Activated naive CD4-positive, alpha-beta T cell treated with anti-CD3 and anti-CD28 coated beads, Interleukin-2, amount 10 ng/mL, durations not matched to agents 7 days and 5 days (primary cell): ENCODE measurements around the gene RDH13.
"Not testable (repeated sequence)": the region's sequence is repeated elsewhere in the genome, so short reads cannot be mapped to it uniquely, and the experiment has no call there.

ENCODE experiments used
- CTCF ChIA-PET: fragments of 350-600 bp; sonication (Branson Sonifier 250); formaldehyde crosslinking; loops from one replicate; lab custom pipeline; 2021; ENCODE audit warnings: antibody characterized with exemption; lab: Charles Lee
- DNase-seq: peaks from one replicate; pipeline ENCODE4 v3.0.0-alpha.2; 2020
- H3K27ac Mint-ChIP-seq: one replicate; pipeline ENCODE4 v1.8.0; 2021; ENCODE audit warnings: mild to moderate bottlenecking, moderate library complexity, mixed read lengths
- H3K27me3 Mint-ChIP-seq: one replicate; pipeline ENCODE4 v1.8.0; 2021; ENCODE audit warnings: mild to moderate bottlenecking, mixed read lengths
- H3K36me3 Mint-ChIP-seq: one replicate; pipeline ENCODE4 v1.8.0; 2021; ENCODE audit warnings: mixed read lengths
- H3K4me1 Mint-ChIP-seq: one replicate; pipeline ENCODE4 v1.8.0; 2021; ENCODE audit warnings: mixed read lengths
- H3K4me3 Mint-ChIP-seq: one replicate; pipeline ENCODE4 v1.8.0; 2021; ENCODE audit warnings: mild to moderate bottlenecking, moderate library complexity, mixed read lengths
- H3K9me3 Mint-ChIP-seq: one replicate; pipeline ENCODE4 v1.8.0; 2021; ENCODE audit warnings: mixed read lengths

The RDH13 gene, protein sequence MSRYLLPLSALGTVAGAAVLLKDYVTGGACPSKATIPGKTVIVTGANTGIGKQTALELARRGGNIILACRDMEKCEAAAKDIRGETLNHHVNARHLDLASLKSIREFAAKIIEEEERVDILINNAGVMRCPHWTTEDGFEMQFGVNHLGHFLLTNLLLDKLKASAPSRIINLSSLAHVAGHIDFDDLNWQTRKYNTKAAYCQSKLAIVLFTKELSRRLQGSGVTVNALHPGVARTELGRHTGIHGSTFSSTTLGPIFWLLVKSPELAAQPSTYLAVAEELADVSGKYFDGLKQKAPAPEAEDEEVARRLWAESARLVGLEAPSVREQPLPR

DNA sequence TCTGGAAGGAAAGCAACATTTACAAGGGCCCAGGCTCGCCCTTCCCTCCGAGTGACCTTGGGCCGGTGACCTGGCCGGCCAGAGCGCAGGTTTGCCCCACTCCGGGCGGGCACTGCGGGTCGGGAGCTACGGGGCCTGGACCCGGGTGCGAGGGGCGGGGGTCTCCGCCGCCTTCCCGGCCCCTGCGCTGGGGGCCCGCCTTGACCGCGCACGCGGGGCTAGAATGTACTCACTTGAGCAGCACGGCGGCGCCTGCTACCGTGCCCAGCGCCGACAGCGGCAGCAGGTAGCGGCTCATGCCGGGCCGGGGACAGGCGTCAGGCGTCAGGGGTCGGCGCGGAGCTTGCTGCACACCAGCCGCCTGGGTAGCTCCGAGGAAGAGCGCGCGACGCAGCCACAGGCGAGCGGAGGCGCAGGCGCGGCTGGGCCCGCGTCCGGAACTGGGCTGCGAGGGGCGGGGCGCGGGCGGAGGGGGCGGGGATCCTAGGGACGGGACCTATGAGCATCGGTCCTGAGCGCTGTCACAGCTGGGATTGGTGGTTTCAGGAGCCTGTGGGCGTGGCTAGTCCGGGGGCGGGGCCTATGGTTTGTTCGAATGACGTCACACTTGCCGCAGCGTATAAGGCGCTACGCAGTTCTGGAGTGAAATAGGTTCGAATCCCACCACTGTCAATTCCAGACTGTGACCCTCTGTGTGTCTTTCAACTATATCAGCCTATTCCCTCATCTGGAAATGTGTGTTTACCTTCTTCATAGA lies at the start of gene RDH13:
Gene RDH13 (minus strand): TSS at position 414 of the 757 bp plus-strand sequence. CDS start 116 bp downstream, at position 298.
- peak within 1 kb of the TSS; percentile 88 for H3K27ac Mint-ChIP-seq
- peaks cover 36% of the 10 kb centered on the region for H3K27me3 Mint-ChIP-seq
- H3K9me3 Mint-ChIP-seq, result peaks cover 2% of the 10 kb centered on the region
- CTCF ChIA-PET, result interaction anchor here (1.5 kb wide), 1 partner anchor 182 kb away, joined by 3 read pairs; no protein-coding TSS in a partner anchor
- H3K36me3 Mint-ChIP-seq, result peaks cover 13% of the 10 kb centered on the region
- H3K4me3 Mint-ChIP-seq, result peak within 1 kb of the TSS; percentile 83
- DNase-seq, result peak; percentile 99
- H3K4me1 Mint-ChIP-seq, result peaks cover 28% of the 10 kb centered on the region

DNA sequence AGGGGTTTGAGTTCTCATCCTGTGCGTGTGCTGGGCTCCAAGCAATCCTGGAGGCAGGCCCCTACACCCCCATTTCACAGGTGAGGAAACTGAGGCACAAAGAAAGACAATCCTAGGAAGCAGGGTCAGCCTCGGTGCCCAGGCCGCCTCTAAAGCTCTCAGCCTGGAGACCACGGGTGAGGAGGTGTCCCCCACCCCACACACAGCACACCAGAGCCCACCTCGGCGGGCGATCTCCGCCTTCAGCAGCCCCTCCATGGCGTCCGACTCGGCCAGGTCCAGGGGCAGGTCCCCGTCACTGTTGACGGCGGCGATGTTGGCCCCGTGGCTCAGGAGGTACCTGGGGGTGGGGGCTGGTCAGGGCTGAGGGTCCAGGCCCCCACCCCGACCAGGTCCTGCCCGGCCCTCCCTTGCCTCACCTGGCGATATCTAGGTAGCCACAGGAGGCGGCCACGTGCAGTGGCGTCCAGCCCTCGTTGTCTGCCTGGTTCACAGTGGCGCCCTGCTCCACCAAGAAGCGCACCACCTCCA lies 49.4 kb upstream of the RDH13 start:
- Mint-ChIP-seq H3K9me3 (no peaks in the 10 kb centered on the region), H3K27me3 (no peaks in the 10 kb centered on the region), H3K4me3 (no peak overlapping the region), H3K4me1 (peaks cover 26% of the 10 kb centered on the region), H3K36me3 (peaks cover 34% of the 10 kb centered on the region), H3K27ac (no peak overlapping the region)
- no peak for DNase-seq
- CTCF ChIA-PET, result no interaction called here

DNA sequence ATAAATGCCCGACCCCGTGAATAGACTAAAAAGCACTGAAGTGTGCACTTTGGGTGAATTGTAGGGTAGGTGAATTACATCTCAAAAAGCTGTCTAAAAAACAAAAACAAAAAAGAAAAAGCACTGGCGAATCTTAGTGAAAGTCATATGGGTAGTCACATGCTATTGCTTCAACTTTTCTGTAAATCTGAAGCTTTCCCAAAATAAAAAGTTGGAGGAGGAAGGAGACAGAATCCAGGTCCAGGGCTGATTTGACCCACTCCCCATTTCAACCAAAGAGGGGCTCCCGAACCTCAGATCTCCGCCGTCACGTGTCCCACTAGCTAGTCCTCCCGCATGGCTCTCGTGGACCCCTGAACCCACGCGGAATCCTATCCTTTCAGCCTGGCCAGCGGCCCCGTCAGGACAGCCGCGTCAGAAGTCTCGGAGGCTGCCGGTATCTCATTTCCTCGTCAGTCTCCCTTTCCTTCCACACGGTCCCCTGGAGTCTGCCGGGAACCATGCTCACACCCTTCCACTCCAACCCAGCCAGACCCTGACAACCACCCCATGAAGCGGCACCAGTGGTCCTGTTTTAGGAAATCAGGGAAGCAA lies 48.4 kb upstream of the RDH13 start:
- no peak for DNase-seq
- peaks cover 35% of the 10 kb centered on the region for H3K36me3 Mint-ChIP-seq
- CTCF ChIA-PET, result interaction anchor here (0.6 kb wide), 1 partner anchor 23 kb away, joined by 3 read pairs; no protein-coding TSS in a partner anchor
- no peaks in the 10 kb centered on the region for H3K9me3 Mint-ChIP-seq
- peaks cover 25% of the 10 kb centered on the region for H3K4me1 Mint-ChIP-seq
- no peak overlapping the region for H3K4me3 Mint-ChIP-seq
- H3K27me3 Mint-ChIP-seq, result no peaks in the 10 kb centered on the region
- no peak overlapping the region for H3K27ac Mint-ChIP-seq

DNA sequence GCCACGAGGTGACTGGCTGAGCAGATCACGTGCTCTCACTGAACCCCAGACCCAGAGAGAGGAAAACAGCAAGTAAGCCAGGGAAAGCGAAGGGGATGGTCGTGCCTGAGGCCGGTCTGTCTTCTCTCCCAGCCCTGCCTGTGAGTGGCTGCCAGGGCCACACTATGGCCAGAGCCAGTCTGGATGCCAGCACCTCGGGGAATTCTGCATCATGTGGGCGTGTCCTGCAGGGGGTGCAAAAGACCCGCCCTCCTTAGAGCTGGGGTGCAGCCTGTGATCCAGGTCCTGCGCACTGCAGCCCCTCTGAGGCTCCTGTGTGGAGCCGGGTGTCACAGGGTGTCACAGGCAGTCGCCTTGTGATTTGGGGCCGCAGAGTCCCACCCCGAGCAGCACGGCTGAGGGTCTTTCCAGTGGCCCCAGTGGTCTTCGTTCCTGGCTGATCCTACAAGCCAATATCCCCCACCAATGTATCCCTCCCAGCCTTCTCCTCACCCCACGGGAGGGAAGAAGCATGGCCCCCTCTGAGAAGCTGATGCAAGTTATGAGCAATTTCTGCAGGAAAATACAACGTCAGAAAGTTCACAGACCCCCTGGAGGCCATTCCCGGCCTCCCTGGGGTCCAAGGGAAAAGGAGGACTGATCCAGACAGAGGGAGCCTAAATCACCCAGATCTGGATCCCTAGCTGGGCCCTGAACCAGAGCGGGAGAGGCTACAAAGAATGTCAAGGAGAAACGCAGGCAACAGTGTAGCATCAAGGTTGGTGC lies 46.8 kb upstream of the RDH13 start:
- Mint-ChIP-seq H3K27me3 (no peaks in the 10 kb centered on the region), H3K4me3 (no peak overlapping the region), H3K36me3 (peaks cover 34% of the 10 kb centered on the region)

DNA sequence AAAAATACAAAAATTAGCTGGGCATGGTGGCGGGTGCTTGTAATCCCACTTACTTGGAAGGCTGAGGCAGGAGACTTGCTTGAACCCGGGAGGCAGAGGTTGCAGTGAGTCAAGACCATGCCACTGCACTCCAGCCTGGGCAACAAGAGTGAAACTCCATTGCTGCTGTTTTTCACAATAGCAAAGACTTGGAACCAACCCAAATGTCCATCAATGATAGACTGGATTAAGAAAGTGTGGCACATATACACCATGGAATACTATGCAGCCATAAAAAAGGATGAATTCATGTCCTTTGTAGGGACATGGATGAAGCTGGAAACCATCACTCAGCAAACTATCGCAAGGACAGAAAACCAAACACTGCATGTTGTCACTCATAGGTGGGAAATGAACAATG lies 44.3 kb upstream of the RDH13 start:
- H3K9me3 Mint-ChIP-seq, H3K4me3 Mint-ChIP-seq, DNase-seq, H3K27me3 Mint-ChIP-seq, H3K27ac Mint-ChIP-seq, H3K4me1 Mint-ChIP-seq: not testable (repeated sequence)
- H3K36me3 Mint-ChIP-seq, result peaks cover 47% of the 10 kb centered on the region
- CTCF ChIA-PET, result interaction anchor here (0.6 to 2.0 kb wide), 2 partner anchors 18 to 511 kb away, joined by 3 to 8 read pairs; no protein-coding TSS in a partner anchor

More for the DNA sequence above, 46.8 kb upstream of the RDH13 start:
- CTCF ChIA-PET, result no interaction called here
- Mint-ChIP-seq H3K27ac (no peak overlapping the region), H3K4me1 (peaks cover 9% of the 10 kb centered on the region), H3K9me3 (no peaks in the 10 kb centered on the region)
- DNase-seq, result no peak

DNA sequence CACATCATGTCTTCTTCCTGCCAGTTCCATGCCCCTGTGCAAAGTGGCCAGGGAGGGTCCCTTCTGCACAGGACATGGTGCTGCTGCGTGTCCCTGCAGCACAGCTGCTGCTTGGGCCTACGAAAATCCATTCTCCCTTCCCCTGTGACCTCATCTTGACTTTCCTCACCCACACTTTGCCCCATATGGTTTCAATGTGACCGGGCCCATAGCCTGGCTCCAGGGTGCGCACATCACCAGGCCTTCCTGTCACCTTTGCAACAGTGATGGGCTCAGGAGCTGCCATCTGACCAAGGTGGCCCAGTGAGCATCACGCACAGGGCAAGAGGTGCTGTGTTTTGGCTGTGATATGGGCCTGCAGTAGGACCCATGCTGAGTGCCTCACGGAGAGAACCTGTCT lies 43.6 kb upstream of the RDH13 start:
- no peaks in the 10 kb centered on the region for H3K4me1 Mint-ChIP-seq
- CTCF ChIA-PET, result interaction anchor here (0.6 to 2.0 kb wide), 2 partner anchors 18 to 35 kb away, joined by 3 to 8 read pairs; no protein-coding TSS in a partner anchor
- H3K27ac Mint-ChIP-seq, result no peak overlapping the region
- peaks cover 3% of the 10 kb centered on the region for H3K9me3 Mint-ChIP-seq
- no peak for DNase-seq
- H3K4me3 Mint-ChIP-seq, result no peak overlapping the region
- H3K36me3 Mint-ChIP-seq, result peaks cover 51% of the 10 kb centered on the region
- H3K27me3 Mint-ChIP-seq, result no peaks in the 10 kb centered on the region

DNA sequence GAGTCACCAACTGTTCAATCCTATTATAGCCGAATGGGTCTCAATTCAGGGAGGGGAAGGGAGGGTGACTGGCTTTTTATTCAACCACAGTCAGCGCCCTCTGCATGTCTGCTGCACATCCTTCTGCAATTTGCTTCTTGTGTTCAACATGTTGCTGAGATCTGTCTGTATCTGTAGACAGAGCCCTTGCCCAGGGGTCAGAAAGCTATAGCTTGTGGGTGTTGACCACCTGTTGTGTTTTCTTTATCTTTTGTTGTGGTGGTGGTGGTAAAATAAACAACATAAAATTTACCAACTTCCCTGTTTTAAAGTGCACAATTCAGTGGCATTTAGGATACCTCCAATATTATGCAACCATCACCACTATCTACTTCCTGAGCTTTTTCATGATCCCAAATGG lies 42.3 kb upstream of the RDH13 start:
- H3K36me3 Mint-ChIP-seq, result peaks cover 50% of the 10 kb centered on the region
- DNase-seq, result no peak
- peaks cover 3% of the 10 kb centered on the region for H3K9me3 Mint-ChIP-seq
- H3K4me3 Mint-ChIP-seq, result no peak overlapping the region
- H3K4me1 Mint-ChIP-seq, result no peaks in the 10 kb centered on the region
- H3K27ac Mint-ChIP-seq, result no peak overlapping the region
- no peaks in the 10 kb centered on the region for H3K27me3 Mint-ChIP-seq
- CTCF ChIA-PET, result no interaction called here

DNA sequence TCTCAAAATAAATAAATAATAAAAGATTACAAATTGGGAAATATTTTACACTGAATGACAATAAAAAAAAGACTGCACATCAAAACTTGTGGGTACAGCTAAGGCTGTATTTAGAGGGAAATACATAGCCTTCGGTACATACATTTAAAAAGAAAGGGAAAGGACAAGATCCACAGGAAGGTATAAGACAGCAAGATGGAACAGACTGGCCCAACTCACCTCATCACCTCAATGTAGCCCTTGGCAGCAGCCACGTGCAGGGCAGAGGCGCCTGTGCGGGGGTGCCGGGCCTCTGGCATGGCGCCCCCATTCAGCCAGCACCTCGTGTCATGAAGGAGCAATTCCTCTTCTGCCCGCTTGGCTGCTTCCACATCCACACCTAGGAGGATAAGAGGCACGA lies 40.2 kb upstream of the RDH13 start:
- peaks cover 40% of the 10 kb centered on the region for H3K36me3 Mint-ChIP-seq
- H3K27me3 Mint-ChIP-seq, result no peaks in the 10 kb centered on the region
- H3K9me3 Mint-ChIP-seq, result peaks cover 3% of the 10 kb centered on the region
- no peak overlapping the region for H3K27ac Mint-ChIP-seq
- no peaks in the 10 kb centered on the region for H3K4me1 Mint-ChIP-seq
- CTCF ChIA-PET, result no interaction called here
- DNase-seq, result no peak
- no peak overlapping the region for H3K4me3 Mint-ChIP-seq

DNA sequence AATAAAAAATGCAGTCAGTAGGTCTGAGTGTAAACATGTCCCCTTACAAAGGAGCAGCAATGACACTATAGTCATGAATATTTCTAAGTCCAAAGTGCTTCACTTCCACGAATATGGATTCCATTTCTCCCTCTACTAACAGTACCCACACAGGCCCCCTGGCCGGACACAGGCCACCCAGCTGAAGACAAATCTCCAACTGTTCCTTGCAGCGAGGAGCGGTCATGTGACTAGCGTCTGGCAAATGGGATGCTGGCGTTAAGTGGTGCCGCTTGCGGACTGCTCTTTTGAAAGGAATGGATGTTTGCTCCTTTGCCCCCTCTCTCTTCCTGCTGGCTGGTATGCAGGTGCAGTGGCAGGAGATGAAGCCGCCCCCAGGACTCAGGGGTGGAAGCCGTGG lies 38.3 kb upstream of the RDH13 start:
- Mint-ChIP-seq H3K9me3 (peaks cover 3% of the 10 kb centered on the region), H3K27me3 (no peaks in the 10 kb centered on the region), H3K27ac (no peak overlapping the region), H3K4me3 (no peak overlapping the region), H3K36me3 (peaks cover 30% of the 10 kb centered on the region), H3K4me1 (no peaks in the 10 kb centered on the region)
- CTCF ChIA-PET, result interaction anchor here (0.5 to 1.1 kb wide), 2 partner anchors 13 to 39 kb away, joined by 3 to 4 read pairs; no protein-coding TSS in a partner anchor
- DNase-seq, result no peak

DNA sequence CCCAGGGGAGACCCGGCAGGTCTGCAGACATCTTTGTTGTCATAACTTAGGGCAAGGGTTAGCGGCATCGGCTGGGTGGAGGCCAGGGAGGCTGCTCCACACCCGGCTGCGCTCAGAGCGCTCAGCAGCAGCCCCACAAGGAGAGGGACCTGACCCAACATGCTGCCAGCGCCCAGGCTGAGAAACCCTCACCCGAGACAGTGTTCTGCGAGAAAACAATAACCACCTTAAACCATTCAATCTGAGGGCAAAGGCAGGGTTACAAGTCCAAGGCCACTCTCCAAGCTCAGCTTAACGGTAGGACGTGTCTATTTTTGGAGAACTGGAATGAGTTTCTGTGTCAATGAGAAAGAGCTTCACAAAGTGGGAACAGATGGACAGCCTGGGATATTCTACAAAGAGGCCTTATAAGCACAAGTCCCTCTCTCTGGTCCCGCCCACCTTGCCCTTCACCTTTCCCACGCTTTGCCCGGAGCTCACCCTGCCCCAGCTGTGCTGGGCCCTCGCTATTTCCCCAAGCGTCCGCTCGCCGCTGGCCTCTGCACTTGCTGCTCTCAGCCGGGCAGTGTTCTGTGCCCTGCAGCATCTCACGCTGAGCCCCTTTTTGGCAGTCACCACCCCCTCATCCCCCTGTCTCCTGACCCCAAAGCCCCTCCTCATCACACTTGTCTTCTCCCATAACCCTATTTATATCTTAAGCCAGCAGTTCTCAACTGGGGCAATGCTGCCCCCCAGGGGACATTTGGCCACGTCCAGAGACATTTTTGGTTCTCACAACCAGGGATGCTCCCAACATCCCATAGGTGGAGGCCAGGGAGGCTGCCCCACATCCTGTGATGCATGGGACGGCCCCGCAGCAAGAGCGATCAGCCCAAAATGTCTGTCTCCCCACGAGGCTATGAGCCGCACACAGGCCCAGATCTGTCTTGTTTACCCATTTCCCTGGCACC lies 36.9 kb upstream of the RDH13 start:
- Mint-ChIP-seq H3K27ac (no peak overlapping the region), H3K36me3 (peaks cover 24% of the 10 kb centered on the region), H3K9me3 (peaks cover 3% of the 10 kb centered on the region), H3K4me3 (no peak overlapping the region), H3K27me3 (no peaks in the 10 kb centered on the region), H3K4me1 (no peaks in the 10 kb centered on the region)
- no peak for DNase-seq
- CTCF ChIA-PET, result interaction anchor here (0.6 to 1.8 kb wide), 2 partner anchors 12 to 260 kb away, joined by 3 to 7 read pairs; no protein-coding TSS in a partner anchor

DNA sequence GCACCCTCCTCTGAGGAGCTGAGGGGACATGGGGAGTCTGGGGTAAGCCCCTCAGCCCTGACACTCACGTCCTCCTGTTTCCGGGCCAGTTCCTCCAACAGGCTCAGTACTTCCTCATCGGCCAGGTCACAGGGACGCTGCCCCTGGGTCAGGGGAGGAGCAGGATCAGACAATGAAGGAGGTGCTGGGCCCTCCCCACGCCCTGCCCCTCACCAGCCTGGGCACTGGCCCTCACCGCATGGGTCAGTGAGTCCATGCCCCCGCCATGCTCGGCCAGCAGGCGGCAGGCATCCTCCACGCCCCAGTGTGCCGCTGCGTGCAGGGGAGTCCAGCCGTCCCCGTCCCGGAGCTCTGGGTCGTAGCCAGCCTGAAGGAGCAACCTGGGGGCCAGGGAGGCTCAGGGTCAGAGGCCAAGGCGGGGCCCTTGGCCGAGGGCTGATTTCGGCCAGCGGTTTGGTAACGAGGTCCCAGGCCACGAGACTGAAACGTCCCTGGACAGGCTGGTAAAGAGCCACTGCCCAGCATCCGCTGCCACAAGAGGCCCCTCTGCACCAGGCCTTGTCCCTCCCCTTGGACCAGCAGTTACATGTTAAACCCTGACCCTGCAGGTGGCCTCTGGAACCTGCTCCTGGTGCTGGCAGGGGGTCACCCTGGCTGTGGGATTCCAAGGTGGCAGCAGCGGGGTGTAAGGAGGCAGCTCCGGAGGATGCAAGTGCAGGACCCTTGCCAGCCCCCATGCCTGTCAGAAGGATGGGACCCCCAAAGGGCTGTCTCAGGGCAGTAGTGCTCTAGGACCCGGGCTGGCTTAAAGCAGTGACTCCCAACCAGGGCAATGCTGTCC lies 36.0 kb upstream of the RDH13 start:
- Mint-ChIP-seq H3K4me1 (no peaks in the 10 kb centered on the region), H3K27me3 (no peaks in the 10 kb centered on the region), H3K27ac (peak overlapping the region; percentile 55), H3K9me3 (peaks cover 3% of the 10 kb centered on the region), H3K4me3 (no peak overlapping the region), H3K36me3 (peaks cover 27% of the 10 kb centered on the region)
- no peak for DNase-seq
- CTCF ChIA-PET, result interaction anchor here (0.6 to 1.8 kb wide), 2 partner anchors 11 to 259 kb away, joined by 3 to 7 read pairs; no protein-coding TSS in a partner anchor
